Effector CD8-positive, alpha-beta T cell (primary cell): ENCODE measurements around the gene ACTR10.

Experiments used
- DNase-seq: peaks from one replicate; lab custom pipeline; 2025; lab: John Stamatoyannopoulos, UW

ACTR10 gene

DNA sequence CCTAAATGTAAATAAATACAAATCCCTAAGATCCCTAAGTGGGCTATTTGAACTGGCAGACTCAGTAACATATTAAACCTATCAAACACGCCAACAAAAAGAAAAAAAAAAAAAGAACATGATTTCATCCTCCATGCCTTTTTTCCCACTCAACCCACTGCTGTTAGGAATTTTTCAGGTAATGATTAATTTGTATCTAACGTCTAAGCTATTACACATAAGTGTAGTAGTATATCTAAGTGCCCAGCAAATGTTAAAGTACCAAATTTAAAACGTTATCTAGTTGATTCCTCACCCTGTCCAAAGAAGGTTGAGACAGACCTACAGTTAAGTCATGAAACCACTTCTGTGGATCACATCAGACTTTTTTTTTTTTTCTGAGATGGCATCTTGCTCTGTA is 82.0 kb downstream of the ACTR10 start:
- DNase-seq: no peak

DNA sequence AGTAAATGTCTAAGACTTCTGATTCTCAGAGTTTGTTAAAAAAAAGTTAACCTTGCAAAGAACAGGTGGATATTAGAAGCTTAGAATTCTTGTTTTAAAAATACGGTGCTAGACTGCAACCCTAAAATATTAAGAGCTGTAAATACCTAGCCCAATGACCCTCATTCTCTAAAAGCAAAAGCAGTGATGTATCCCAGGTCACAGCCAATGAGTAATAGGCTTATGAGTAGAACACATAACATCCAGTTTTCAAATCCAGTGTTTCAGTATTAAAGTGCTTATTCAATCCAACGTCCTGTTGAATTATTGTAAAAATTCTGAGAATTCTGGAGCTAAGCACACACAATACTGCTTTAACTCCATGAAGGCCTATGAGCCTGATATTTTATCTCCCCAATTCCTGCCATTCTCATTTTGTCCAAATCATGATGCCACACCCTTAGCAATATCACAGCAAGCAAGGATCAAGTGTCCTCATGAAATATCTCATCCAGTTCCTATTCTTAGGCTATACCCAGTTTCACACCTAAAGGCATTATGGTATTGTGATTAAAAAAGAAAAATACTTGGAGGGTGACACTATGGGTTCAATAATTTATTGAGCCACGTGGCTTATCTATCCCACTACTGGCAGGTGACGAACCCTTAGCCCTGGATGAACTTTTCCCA is 83.1 kb downstream of the ACTR10 start:
- DNase-seq: no peak

DNA sequence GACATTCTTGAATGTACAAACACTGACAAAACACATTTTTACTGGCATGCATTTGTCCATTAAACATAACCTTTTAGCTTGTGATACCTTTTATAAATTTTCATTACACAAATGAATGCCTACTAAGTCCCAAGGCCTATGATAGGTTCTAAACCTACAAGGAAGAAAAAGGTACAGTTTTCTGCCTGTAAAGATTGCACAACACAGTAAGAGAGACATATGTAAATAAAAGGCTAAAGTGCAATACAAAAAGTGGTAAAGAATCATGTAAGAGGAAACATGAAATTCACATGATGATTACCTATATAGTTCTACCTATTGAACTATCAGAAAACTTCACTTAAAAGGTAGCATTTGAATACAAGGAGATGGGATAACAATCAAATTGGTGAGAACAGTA is 83.8 kb downstream of the ACTR10 start:
- no peak for DNase-seq

DNA sequence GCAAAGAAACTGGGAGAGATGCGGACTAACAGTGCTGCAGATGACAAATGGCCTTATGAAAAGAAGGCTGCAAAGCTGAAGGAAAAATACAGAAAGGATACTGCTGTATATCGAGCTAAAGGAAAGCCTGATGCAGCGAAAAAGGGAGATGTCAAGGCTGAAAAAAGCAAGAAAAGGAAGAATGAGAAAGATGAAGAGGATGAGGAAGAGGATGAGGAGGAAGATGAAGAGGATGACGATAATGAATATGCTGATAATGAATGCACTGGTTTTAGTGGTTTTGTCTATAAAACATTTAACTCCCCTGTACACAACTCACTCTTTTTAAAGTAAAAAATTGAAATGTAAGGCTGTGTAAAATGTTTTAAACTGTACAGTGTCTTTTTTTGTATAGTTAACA is 85.2 kb downstream of the ACTR10 start:
- DNase-seq: no peak
